ENCODE results near the gene LRP2BP.
"Not testable (repeated sequence)": the region's sequence is repeated elsewhere in the genome, so short reads cannot be mapped to it uniquely, and the experiment has no call there.

Gene LRP2BP

GRCh38 chr4:185361872-185362271 lies 33.9 kb downstream of the LRP2BP start:
- no peak for DNase-seq (ENCODE audit: low read depth, low spot score)

GRCh38 chr4:185359767-185360446 lies 35.8 kb downstream of the LRP2BP start:
- peak; percentile 43 for DNase-seq (ENCODE audit: low read depth, low spot score)

DNA sequence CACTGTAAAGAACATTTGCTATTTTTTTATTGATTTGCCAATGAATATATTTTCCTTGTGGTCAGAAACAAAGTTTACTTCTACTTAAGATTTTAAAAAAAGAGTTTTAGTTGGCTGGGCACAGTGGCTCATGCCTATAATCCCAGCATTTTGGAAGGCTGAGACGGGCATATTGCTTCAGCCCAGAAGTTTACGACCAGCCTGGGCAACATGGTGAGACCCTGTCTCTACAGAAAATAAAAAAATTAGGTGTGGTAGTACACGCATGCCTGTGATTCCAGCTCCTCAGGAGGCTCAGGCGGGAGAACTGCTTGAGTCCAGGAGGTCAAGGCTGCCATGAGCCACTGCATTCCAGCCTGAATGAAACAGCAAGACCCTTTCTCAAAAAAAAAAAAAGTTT lies 36.8 kb downstream of the LRP2BP start:
- no peak for DNase-seq (ENCODE audit: low read depth, low spot score)

GRCh38 chr4:185358514-185358913 lies 37.2 kb downstream of the LRP2BP start:
- no peak for DNase-seq (ENCODE audit: low read depth, low spot score)

DNA sequence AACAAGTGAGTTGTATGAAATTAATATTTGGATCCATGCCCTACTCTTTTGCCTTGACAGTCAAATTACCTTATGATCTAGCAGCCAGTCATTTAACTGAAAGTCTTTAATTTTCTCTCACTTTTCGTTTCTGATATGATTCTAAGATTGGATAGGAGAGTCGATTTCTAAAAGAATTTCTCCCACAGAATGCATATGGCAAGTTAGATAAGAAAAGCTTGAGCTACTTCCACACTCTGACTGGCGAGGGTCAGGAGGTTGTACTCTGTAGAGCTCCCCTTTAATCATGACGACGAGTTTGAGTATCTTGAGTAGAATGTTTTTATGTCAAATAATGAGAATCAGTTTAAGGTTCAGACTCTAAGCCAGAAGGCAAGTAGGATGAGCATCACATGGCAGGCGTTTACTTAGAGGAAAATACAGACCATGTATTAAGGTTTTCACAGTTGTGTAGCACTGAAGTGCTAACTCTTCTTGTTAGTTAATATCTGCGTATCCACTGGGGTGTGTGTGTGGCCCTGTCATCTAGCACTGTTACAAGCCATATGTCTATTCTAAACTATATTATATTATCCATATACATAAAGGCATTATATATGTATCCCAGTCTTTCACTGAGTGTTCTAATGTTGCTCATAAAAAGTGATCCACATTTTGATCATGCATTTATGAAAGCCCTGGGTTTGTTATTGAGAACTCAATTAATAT lies 37.8 kb downstream of the LRP2BP start:
- no peak for DNase-seq (ENCODE audit: low read depth, low spot score)

GRCh38 chr4:185357211-185357610 lies 38.5 kb downstream of the LRP2BP start:
- no peak for DNase-seq (ENCODE audit: low read depth, low spot score)

- no peak for DNase-seq (ENCODE audit: low read depth, low spot score)
Observed at GRCh38 chr4:185352741-185353140, 43.0 kb downstream of the LRP2BP start.

DNA sequence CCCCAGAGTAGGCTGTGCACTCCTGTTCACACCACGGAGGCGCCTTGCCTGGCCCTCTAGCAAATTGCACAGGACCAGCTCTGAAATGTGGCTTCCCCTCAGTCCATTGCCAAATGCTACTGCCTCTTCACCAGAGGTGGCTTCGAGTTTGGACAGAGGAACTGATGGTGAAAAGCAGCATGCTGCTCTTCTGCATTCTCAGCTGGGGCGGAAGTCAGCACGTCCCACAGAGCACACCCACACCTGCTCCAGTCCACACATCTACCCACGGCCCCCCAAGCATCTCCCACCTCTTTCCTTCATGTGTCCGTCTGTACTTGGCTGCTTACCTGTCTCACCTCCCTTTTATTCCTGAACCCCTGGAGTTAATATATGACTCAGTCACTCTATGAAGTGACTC lies 43.5 kb downstream of the LRP2BP start:
- DNase-seq (ENCODE audit: low read depth, low spot score) = no peak

- no peak for DNase-seq (ENCODE audit: low read depth, low spot score)
Observed at GRCh38 chr4:185351691-185352090, 44.0 kb downstream of the LRP2BP start.

DNA sequence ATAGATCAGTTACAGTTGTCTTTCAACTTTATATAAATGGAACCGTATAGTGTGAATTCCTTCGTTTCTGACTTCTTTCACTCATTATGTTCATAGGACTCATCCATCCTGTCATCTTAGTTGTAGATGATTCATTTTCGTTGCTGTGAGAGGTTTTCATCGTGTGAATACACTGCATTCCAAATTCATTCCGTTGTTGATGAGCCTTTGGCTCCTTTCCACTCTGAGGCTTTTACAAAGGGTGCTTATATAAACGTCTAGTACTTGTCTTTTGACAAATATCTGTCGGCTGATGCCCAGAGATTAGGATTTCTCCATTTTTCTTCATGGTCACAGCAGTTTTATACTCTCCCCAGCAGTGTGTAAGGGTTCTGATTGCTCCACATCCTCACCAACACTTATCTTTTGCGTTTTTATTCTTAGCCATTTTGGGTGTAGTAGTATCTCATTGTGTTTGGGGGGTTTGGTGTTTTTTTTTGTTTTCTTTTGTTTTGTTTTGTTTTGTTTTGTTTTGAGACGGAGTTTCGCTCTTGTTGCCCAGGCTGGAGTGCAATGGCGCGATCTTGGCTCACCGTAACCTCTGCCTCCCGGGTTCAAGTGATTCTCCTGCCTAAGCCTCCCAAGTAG lies 48.6 kb downstream of the LRP2BP start:
- DNase-seq (ENCODE audit: low read depth, low spot score) = no peak

- DNase-seq (ENCODE audit: low read depth, low spot score) = no peak
Observed at GRCh38 chr4:185344743-185345538, 50.8 kb downstream of the LRP2BP start.

- DNase-seq (ENCODE audit: low read depth, low spot score) = no peak
Observed at GRCh38 chr4:185343726-185344581, 51.8 kb downstream of the LRP2BP start.

GRCh38 chr4:185341841-185342240 lies 53.9 kb downstream of the LRP2BP start:
- no peak for DNase-seq (ENCODE audit: low read depth, low spot score)

DNA sequence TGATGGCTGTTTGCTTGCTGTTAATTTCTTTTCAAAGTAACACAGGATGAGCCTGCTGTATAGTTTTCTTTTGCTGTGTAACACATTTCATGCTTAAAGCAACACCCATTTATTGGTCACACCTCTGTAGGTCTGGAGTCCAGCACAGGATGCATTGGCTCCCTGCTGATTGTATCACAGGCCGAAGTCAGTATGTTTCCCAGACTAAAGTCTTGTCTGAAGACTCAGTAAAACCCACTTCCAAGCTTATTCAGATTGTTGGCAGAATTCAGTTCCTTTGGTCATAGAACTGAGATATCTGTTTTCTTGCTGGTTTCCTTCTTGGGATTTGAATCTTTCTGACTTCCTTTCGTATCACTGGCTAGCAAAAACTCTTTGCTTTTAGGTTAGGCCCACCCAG lies 54.3 kb downstream of the LRP2BP start:
- DNase-seq (ENCODE audit: low read depth, low spot score) = no peak

DNA sequence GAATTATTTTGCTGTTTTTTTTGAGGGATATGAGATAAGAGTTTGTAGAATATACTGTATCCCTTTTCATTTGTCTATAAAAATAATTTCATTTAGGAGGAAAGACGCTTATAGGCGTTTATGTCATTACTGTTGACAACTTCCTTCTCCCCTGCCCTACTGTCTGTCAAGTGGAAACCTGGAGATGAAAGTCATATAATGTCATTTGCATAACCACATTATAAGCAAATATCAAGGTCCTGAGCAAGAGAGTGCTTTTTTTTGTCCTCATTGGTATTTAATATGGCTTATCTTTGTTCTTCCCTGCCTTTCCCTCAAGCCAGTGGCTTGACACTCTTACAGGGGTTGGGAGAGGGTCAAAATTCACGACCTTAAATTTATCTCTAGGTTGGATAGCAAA lies 55.8 kb downstream of the LRP2BP start:
- no peak for DNase-seq (ENCODE audit: low read depth, low spot score)

DNA sequence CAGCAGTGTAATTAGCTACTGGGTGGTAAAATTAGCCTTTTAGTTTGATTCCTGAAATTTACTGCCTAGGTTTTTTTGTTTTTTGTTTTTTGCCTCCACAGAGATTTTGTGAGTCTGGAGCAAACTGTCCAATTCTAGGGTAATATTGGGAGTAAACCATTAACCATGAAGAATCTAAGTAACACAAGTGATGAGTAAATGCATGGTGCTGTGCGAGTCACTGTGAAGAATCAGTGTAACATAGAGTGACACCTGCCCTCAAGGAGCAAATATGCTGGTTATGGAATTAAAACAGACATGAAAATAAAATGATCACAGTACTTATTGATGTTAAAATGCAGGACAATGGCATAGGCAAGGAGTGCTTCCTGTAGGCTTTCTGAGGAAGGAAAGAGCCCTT lies 60.1 kb downstream of the LRP2BP start:
- no peak for DNase-seq (ENCODE audit: low read depth, low spot score)

DNA sequence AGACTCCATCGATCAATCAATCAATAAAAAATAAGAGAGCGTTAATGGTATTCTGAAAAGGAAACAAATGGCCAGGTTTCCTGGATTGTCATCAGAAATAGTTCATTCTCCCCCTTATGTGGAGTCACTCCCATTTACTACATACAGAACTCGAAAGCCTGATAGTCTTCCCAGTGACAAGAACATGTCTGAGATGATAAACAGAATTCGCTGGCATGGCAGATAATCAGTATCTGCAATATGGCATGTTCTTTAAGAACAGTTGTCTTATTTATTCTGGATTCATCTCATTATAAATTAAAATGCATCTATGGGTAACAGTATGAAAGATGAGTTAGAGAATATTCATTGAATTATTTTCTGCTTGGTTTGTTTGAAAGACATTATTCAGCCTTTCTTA lies 61.4 kb downstream of the LRP2BP start:
- no peak for DNase-seq (ENCODE audit: low read depth, low spot score)

GRCh38 chr4:185332575-185333464 lies 62.9 kb downstream of the LRP2BP start:
- no peak for DNase-seq (ENCODE audit: low read depth, low spot score)

DNA sequence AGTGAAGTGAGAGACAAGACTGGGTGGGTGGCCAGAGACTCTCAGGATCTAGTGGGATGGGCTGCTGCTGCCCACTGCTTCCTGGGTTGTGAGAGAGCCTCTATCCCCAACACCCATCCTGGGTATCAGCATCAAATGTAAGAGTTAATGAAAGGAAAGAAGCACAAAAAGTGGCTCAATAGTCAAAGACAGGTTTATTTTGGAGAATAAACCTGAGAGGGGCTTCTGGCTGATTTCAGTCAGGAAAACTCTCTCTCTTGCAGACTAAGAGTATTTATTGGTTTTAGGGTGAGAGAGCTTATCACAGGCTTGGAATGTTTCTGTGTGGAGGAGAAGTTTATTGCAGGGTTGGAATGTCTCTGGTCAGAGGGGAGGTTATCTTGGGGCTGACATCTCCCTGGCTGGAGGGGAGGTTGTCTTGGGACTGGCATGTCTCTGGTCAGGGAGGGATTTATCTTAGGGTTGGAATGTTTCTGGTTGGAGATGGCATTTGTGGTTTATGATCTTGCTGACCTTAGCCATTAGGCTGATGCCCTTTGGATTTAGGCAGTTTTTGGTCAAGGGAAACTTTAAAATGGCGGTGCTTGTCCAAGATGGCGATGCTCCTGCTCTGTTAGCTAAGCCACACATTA lies 65.7 kb downstream of the LRP2BP start:
- not testable (repeated sequence) for DNase-seq (ENCODE audit: low read depth, low spot score)

DNA sequence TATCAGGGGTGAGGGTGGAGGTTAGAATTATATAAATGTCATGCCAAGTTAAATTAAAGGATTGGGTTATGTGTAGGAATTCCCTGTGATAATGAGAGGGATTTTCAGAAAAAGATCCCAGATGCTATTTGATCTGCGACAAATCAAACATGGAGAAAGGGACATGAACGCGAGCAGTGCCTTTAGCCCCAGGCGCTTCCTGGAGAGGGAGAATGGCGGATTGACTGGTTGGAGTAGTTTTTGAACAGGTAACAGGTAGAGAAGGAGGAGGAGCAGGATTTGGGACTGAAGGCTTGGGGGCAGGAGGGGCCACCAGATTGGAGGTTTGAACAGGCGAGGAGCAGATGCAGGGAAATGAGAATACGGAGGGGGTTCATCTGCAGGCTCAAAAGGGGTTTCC lies 67.1 kb downstream of the LRP2BP start:
- DNase-seq (ENCODE audit: low read depth, low spot score) = no peak

All from brain pericyte (primary cell).